GM18502 (cell line): ENCODE data around the gene SLC25A13.
A peak's percentile ranks its signal among the peaks of the same experiment; 100 is the strongest.
"Not testable (repeated sequence)": the region's sequence is repeated elsewhere in the genome, so short reads cannot be mapped to it uniquely, and the experiment has no call there.

Source experiments
- ATAC-seq: cut with Tn5 transposase; IDR thresholded peaks from one replicate; pipeline ENCODE4 v1.9.1; 2021; ENCODE audit warnings: mild to moderate bottlenecking; ENCODE audit not compliant: unreplicated experiment, poor library complexity

SLC25A13 gene, protein sequence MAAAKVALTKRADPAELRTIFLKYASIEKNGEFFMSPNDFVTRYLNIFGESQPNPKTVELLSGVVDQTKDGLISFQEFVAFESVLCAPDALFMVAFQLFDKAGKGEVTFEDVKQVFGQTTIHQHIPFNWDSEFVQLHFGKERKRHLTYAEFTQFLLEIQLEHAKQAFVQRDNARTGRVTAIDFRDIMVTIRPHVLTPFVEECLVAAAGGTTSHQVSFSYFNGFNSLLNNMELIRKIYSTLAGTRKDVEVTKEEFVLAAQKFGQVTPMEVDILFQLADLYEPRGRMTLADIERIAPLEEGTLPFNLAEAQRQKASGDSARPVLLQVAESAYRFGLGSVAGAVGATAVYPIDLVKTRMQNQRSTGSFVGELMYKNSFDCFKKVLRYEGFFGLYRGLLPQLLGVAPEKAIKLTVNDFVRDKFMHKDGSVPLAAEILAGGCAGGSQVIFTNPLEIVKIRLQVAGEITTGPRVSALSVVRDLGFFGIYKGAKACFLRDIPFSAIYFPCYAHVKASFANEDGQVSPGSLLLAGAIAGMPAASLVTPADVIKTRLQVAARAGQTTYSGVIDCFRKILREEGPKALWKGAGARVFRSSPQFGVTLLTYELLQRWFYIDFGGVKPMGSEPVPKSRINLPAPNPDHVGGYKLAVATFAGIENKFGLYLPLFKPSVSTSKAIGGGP

DNA sequence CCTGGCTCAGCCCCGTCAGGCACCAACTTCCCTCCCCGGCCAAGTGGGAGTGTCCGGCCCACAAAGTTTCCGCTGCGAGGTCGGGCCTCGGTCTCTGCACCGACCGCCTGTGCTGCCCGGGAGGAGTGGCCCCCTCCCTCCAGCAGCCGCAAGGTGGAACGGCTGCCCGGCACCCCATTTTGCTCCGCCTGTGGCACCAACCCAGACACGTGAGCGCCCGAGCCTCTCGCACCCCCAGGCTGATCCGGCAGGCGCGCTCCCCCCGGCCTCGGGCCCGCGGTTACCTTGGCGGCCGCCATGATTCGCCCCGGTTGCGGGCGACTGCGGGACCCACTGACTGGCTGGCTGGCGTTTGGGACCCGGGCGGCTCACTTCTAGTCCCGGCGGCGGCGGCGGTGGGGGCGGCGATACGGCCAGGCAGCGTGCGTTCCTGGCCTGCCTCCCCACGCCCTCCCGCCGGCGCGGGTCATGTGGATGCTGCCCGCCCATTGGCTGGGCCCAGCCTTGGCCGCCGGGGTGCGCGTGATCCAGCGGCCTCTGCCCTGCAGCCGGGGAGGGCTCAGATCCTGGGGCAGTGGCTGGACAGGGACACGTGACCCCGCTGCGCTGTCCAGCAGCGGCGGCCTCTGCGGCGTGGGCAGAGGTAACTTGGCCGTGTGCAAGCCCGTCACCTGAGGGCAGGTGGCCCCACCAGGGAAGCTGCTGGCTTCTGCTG, at the start of gene SLC25A13:
SLC25A13 (minus strand) TSS at position 441 of the 715 bp plus-strand sequence; CDS start at position 299, 142 bp downstream.
- ATAC-seq, result peak; percentile 81

DNA sequence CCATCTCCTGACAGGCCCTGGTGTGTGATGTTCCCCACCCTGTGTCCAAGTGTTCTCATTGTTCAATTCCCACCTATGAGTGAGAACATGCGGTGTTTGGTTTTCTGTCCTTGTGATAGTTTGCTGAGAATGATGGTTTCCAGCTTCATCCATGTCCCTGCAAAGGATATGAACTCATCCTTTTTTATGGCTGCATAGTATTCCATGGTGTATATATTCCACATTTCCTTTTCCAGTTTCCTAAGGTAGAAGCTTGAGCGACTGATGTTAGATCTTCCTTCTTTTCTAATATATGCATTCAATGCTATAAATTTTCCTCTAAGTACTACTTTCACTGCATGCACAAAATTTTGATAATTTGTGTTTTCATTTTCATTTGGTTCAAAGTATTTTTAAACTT, 44.0 kb upstream of the SLC25A13 start:
- not testable (repeated sequence) for ATAC-seq

DNA sequence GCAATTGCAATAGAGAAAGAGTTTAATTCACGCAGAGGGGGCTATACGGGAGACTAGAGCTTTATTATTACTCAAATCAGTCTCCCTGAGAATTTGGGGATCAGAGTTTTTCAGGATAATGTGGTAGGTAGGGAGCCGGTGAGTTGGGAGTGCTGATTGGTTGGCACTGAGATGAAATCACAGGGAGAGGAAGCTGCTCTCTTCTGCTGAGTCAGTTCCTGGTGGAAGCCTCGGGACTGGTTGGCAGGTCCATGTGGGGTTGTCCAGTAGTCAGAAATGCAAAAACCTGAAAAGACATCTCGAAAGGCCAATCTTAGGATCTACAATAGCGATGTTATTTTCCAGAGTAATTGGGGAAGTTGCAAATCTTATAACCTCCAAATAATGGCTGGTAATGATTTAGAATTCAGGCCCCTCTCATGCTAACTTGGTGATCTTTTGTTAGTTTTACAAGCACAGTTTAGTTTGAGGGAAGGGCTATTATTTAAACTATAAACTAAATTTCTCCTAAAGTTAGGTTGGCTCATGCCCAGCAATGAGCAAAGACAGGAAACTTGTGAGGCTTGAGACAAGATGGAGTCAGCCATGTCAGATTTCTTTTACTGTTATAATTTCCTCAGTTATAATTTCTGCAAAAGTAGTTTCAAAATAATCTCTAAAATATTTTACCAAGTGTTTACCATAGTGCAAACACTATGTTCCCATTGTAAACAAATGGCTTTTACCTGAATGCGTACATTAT, 39.4 kb upstream of the SLC25A13 start:
- no peak for ATAC-seq

DNA sequence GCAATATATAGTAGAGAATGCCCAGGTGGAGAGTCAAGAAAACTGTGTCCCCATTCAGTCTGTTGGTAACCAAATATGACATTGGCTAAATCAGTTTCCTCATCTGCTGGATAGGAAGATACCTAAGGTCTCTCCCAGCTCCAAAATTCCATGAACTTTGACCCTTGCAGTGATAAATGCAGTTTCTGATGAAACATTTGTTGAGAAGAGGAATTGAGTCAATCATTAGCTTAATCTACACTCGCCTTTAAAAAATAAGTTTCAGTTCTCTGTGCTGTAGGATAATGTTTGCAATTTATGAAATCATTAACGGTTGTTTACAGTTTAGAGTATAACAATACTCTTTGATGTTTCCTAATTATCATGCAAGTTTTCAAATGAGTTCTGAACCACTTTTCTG, 38.0 kb upstream of the SLC25A13 start:
- ATAC-seq, result no peak

DNA sequence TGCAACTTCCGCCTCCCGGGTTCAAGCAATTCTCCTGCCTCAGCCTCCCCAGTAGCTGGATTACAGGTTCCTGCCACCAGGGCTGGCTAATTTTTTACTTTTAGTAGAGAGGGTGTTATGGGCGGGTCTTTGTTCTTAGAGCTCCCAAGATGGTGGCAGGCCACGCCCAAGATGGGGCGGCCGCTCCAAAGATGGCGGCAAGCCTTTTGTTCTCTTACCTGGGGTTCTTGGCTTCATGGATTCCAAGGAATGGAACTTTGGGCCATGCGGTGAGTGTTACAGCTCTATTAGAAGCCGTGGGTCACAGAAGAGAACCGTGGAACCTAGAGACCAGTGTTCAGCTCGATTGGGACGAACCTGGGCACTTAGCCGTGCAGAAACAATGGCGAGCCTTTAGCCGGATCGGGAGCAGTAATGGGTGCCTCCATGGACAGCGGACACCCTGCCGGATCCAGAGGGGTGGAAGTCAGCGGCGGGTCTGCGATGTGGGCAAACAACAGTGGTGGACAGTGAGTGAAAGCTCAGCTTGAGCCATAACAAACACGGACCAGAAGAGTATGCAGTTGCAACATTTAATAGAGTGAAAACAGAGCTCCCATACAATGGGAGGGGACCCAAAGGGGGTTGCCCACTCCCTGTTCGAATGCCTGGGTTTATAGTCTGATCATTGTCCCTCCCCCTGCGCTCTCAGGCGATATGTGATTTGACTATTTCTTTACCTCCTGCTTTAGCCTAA, 36.5 kb upstream of the SLC25A13 start:
- not testable (repeated sequence) for ATAC-seq

DNA sequence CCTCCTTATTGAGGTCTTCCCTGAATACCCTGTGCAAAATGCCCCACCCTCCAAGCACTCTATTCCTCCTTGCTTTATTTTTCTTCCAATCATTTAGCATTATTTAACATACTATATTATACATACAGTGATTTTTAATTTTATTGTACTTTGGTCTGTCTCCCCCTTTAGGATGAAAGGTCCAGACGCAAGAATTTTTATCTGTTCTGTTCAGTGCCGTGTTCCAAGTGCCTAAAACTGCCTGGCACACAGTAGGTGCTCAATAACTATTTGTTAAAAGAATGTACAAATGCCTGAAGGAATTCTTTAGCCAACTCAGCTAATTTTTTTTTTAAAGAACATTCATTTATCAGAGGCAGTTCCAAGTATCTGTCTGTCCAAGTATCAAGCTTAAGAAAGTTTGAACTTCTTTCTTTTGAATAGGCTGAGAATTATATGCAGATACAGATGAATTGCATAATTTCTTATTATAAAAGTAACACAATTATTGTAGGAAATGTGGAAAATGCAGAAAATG, 34.1 kb upstream of the SLC25A13 start:
- ATAC-seq, result no peak

DNA sequence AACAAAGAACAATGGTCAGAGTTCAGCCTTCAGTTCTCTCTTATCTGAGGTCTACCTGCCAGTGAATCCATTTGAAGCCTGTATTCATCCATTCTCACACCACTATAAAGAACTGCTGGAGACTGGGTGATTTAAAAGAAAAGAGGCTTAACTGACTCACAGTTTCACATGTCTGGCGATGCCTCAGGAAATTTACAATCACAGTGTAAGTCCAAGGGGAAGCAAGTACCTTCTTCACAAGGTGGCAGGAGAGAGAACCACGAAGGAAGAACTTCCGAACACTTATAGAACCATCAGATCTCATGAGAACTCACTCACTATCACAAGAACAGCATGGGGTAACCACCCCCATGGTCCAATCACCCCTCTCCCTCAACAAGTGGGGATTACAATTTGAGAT, 33.0 kb upstream of the SLC25A13 start:
- ATAC-seq, result no peak

DNA sequence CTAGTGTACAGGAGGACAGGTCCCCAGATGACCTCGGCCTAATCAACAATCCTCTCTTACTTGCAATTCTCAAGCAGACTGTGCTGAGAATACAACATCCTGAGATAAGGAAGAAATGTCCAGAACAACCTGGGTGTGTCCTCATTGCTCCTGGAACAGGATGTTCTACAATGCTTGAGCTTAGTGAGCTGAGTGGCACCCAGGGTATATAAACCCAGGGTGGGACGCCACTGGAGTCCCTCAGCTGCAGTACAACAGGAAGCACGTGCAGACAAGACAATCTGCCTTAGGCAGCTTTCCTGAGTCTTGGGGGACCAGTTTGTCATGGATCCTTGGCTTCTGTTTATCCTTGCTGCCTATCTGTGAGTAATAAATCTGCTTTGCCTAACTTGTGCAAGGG, 27.7 kb upstream of the SLC25A13 start:
- no peak for ATAC-seq

DNA sequence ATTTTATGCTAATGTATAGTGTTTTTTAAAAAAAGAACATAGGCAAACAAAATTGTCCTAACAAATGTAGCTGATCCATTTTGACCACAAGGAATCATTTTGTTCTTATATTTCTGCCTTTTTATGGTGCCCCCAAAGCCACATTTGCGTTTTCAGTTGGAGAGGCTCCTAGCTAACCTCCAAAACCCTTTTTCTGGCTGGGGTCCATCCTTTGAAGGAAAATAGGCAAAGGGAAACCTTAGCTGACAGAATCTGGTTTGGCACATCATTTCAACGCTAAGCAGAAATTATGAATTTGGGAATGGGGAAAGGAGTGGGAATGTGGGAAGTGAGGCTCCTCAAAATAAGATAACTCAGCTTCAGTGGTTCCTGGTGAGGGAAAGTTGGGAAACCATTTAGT, 25.6 kb upstream of the SLC25A13 start:
- no peak for ATAC-seq

DNA sequence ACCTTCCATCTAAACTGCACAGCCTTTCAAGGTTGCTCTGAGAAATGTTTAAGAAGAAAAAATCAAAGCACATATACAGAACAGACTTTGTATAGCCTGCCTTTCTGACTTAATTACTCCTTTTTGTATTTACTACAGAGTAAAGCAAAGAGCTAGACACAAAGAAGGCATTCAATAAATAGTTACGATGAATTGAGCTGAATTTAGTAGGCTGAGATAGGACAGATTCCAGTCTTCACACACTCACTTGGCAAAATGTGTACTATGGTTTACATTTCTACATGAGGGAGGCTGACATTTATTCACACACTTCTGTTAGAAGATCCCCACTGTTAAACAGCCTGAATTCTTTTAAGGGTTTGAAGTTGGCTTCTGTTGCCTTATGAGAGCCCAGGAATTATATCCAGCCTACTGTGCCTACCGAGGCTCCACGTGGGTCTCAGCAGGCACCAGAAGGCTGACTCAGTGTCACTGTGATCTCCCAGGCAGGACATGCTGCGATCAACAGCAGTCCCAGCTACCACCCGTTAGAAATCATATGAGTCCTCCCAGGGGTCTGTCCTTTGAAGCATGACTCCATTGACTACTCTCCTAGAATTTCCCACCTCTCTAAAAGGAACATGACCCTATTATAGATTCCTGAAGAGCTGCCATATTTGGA, 24.5 kb upstream of the SLC25A13 start:
- no peak for ATAC-seq

DNA sequence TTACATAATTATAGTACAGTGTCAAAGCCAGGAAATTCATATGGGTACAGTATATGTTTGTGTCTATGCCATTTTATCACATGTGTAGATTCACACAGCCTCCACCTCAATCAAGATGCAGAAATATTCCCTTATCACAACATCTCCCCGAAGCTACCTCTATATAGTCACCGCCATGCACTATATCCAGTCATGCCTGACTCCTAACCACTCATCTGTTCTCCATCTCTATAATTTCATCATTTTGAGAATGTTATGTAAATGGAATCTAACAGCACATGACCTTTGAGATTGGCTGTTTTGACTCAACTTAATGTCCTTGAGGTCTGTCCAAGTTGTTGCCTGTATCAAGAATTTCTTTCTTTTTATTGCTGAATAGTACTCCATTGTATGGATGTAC, 22.3 kb upstream of the SLC25A13 start:
- peak; percentile 66 for ATAC-seq

DNA sequence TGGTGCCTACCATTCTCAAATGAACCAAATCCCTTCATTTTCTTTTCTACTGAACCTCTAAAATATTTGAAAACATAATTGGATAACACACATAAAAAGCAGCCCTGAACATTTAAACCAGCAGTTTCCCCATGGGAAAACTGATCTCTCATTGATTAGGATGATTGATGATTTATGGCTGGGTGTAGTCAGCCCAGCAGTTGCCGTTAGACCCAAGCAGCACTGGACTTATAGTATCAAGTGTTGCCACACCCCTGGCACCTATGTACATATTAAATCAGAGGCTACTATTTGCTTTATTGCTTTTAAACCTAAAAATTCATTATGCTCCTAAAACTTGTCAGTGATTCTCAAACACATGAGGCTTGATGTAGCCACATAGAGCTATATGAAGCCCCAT, 20.2 kb upstream of the SLC25A13 start:
- ATAC-seq, result no peak

DNA sequence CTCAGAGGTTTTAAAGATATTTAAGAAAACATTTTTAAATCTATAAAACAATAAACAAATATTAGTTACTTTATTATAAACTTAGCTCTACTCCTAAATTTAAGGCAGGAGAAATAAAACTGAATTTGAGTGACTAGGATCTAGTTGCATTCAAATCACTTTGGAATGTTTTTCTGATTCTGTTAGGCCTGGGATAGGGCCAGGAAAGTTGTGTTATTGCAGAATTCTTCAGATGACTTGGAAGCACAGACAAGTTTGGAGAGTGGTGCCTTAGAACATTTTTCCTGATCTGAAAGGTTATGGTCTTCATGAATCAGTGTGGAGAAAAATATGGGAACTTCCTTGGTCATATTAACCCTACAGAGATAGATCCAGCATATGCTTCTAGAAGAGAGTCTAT, 15.6 kb upstream of the SLC25A13 start:
- ATAC-seq, result no peak

DNA sequence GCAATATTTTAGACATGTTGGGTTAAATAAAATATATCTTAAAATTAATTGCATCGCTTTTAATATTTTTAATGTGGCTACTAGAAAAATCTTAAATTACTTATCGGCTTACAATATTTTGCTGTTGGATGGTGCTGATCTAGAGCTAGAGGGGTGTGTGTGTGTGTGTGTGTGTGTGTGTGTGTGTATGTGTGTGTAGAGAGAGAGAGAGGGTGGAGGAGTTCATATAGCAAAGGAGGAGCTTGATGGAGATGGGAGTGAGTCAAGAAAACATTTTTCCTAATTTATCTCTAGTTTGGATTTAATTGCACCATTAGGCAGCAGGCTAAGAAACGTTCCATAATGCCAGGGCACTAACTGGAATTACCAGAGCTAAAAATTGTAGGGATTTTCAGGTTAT, 10.4 kb upstream of the SLC25A13 start:
- ATAC-seq, result no peak

DNA sequence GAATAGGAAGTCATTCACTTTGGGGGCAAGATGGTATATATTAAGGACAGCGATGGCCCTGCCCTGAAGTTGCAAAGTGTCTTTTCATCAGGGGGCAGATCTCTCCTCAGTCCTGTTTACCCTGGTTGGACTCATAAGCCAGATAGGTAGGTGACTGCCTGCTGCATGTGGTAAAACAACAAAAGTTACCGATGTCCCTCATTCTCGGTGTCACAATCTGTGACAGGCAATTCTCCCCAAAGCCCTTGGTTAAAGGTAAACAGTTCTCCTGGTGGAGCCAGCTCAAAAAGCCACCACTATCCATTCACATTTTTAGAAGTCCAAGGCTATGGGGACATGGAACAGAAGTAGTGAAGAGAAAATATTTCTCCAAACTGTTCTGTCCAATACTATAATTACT, 9.9 kb upstream of the SLC25A13 start:
- ATAC-seq, result no peak

DNA sequence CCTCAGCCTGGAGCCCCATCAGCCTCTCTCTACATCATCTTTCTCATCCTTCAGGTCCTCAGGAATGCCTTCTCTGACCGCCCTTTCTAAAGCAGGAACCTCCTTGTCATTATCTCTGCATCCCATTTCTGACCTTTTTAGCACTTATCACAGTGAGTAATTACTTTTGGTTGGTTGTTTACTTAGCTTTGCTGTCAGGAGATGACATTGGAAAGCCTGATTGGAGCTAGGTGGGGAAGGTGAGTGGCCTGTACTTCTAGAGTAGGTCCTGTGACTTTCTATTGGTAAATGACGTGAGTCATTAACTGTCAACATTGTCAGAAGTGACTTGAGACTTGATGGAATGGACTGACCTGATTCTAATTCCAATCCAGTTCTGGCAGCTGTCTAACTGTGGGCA, 9.3 kb upstream of the SLC25A13 start:
- no peak for ATAC-seq

DNA sequence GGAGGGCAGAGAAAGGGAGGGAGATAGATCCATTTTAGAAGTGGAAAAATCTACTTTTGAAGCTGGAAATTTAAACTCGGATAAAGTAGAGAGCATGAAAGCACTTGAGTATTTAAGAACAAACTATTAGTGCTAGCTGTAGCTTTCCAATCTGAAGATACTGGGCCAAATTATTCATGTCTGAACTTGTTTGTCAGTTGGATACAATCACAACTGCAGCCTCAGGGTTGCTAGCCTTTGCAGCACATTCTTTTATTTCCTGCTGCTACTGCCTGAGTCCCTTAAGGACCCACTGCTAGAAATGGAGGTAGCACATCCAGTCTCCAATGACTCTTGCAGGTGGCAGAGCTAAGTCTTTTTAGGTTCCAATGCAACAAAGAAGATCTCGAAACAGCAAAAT, 8.3 kb upstream of the SLC25A13 start:
- ATAC-seq, result no peak

DNA sequence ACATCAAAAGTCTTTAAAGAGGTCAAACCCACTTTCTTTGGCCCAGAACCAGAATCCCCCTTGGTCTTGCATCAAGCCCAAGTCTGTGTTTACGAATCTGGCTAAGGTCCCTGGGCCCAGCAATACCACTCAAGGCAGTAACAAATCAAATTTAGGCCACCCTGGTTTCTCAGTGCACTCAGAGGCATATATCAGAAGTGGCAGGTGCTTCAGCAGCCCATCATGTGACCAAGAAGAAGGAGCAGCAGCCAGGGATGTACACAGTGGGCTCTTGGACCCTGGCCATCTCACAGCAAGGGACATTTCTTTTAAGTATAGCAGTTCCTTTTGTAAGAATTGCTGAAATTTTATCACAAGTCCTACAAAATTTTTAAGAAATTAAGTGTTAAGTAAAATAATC, 7.3 kb upstream of the SLC25A13 start:
- no peak for ATAC-seq

DNA sequence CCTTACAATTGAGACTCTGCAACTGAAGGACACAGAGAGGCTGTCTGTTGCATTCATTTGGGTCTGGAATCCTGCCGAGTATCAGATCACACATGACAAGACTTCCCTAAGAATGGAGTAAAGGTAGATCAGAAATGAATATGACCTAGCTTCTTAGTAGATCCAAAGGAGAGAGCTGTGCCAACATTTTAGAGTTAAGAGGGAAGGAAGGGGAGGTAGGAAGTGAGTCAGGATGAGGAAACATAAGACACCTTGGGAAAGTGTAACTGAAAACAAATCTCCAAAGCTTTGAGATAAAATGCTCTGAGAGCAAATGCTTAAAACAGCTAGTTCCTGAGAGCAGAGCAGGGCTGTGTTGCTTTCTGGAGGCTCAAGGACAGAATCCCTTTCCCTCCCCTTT, 6.1 kb upstream of the SLC25A13 start:
- ATAC-seq, result no peak
